Endothelial cell of umbilical vein (primary cell): ENCODE data around the gene MFNG. TPM values are rescaled to one million over a fixed set of nuclear protein-coding genes. Genes with fewer than 3 reads are reported as not detected.

Experiments used
- BruUV-seq: library from RNA; stranded (reverse); fragments of 400-500 nt; replicated peaks from 2 replicates; lab custom pipeline; 2021; lab: Mats Ljungman, UMichigan
- CTCF ChIA-PET: fragments of 300-600, 350-600 bp; sonication (Branson Sonifier 250); formaldehyde crosslinking; loops from one replicate; lab custom pipeline; 2021; ENCODE audit warnings: antibody characterized with exemption, inconsistent platforms; lab: Charles Lee
- POLR2A ChIA-PET: fragments of 300-600, 350-600 bp; sonication (Branson Sonifier 250); formaldehyde crosslinking; loops from one replicate; lab custom pipeline; 2021; ENCODE audit warnings: antibody characterized with exemption, inconsistent platforms; lab: Charles Lee
- DNase-seq: peaks from one replicate; pipeline ENCODE4 v3.0.0-alpha.2; 2011; ENCODE audit warnings: low read depth, low spot score
- FAIRE-seq: peaks from 2 replicates; lab custom pipeline; 2011; peaks lifted over from hg19 to GRCh38; lab: Jason Lieb, UNC
- H2AFZ ChIP-seq: 2 replicates; pipeline ENCODE4 v1.6.0; 2012; ENCODE audit warnings: low read depth, low read length, control low read depth, inconsistent platforms
- H3K27ac ChIP-seq: 2 replicates; pipeline ENCODE4 v1.5.1; 2011; ENCODE audit warnings: low read depth, mild to moderate bottlenecking, control low read depth, low read length, moderate library complexity; ENCODE audit not compliant: insufficient read depth
- H3K27me3 ChIP-seq, 2 experiments: 2 replicates each; pipeline versions ENCODE4 v1.6.0 to v1.6.1; 2011; ENCODE audit warnings: low read length in 2 of 2, mixed read lengths in 1 of 2; ENCODE audit not compliant: control insufficient read depth in 2 of 2, insufficient read depth in 2 of 2
- H3K36me3 ChIP-seq, 2 experiments: 2 replicates in 1 of 2; 3 replicates in 1 of 2; pipeline ENCODE4 v1.5.1; 2011; ENCODE audit warnings: low read length in 2 of 2, mild to moderate bottlenecking in 1 of 2, moderate library complexity in 1 of 2; ENCODE audit not compliant: control insufficient read depth in 2 of 2, insufficient read depth in 2 of 2; ENCODE audit errors: extremely low read depth in 1 of 2
- H3K4me1 ChIP-seq: 3 replicates; pipeline ENCODE4 v1.5.1; 2011; ENCODE audit warnings: mild to moderate bottlenecking, low read length; ENCODE audit not compliant: control insufficient read depth, insufficient read depth; ENCODE audit errors: extremely low read depth
- H3K4me2 ChIP-seq: 2 replicates; pipeline ENCODE4 v1.6.1; 2011; ENCODE audit warnings: low read length, control low read depth, mixed read lengths; ENCODE audit not compliant: insufficient read depth
- H3K4me3 ChIP-seq, 3 experiments: fragments of 200-600 bp in 1 of 3; sonication (generic), shearing (Covaris generic) in 1 of 3; replicated peaks in 1 of 3; 2 replicates each; pipeline ENCODE4 v1.5.1; 2011 to 2016; ENCODE audit warnings: control low read depth in 3 of 3, low read length in 3 of 3, mild to moderate bottlenecking in 2 of 3, inconsistent platforms in 1 of 3, low read depth in 1 of 3, moderate library complexity in 1 of 3; ENCODE audit not compliant: insufficient read depth in 1 of 3
- H3K79me2 ChIP-seq: 2 replicates; pipeline ENCODE4 v1.6.0; 2012; ENCODE audit warnings: low read length, inconsistent platforms; ENCODE audit not compliant: control insufficient read depth, insufficient read depth
- H3K9ac ChIP-seq: replicated peaks from 2 replicates; pipeline ENCODE3; 2011; ENCODE audit warnings: low read length, control low read depth; ENCODE audit not compliant: insufficient read depth; ENCODE audit errors: extremely low read depth
- H3K9me1 ChIP-seq: replicated peaks from 3 replicates; pipeline ENCODE4 v1.6.0; 2011; ENCODE audit warnings: mild to moderate bottlenecking, low read length; ENCODE audit not compliant: control insufficient read depth, insufficient read depth; ENCODE audit errors: extremely low read depth
- H3K9me3 ChIP-seq: replicated peaks from 2 replicates; pipeline ENCODE4 v1.5.1; 2012; ENCODE audit warnings: low read length, inconsistent platforms; ENCODE audit not compliant: control insufficient read depth, insufficient read depth
- H4K20me1 ChIP-seq: replicated peaks from 2 replicates; pipeline ENCODE3; 2011; ENCODE audit warnings: mild to moderate bottlenecking, low read length; ENCODE audit not compliant: control insufficient read depth, insufficient read depth; ENCODE audit errors: extremely low read depth
- EZH2 ChIP-seq: IDR thresholded peaks from 2 replicates; pipeline ENCODE4 v1.6.1; 2012; ENCODE audit warnings: borderline replicate concordance, low read depth, mild to moderate bottlenecking, moderate library complexity, low read length, inconsistent platforms; ENCODE audit not compliant: severe bottlenecking
- FOS ChIP-seq: IDR thresholded peaks from 2 replicates; pipeline ENCODE4 v1.6.1; 2011; ENCODE audit warnings: mild to moderate bottlenecking, low read length, moderate library complexity, borderline replicate concordance; ENCODE audit not compliant: insufficient read depth
- dilution Hi-C: fragments of 300-500 bp; cut with MboI; formaldehyde crosslinking; loops from one replicate; pipeline ENCODE4 v1.15.0; 2019; ENCODE audit warnings: low sequenced_read_pairs; ENCODE audit not compliant: extremely low pct_ligation_motif_present
- intact Hi-C: fragments of 100-400 bp; cut with micrococcal nuclease; formaldehyde crosslinking; loops from one replicate; pipeline ENCODE4 v1.10.0; 2022
- polyA plus RNA-seq, 4 experiments: library from polyadenylated mRNA; depleted of rRNA in 3 of 4; stranded (reverse) in 3 of 4; unstranded in 1 of 4; fragments of >200 nt; gene quantifications; 2 replicates each; pipeline versions ENCODE4 v1.2.1 to v1.2.3, GENCODE V29; 2011 to 2012; ENCODE audit warnings: missing spikeins in 1 of 4
- total RNA-seq: library from RNA; stranded (reverse); gene quantifications from 2 replicates; pipeline ENCODE4 v1.2.3, GENCODE V29; 2021
- TF ChIP-seq, protein P1 (sequence below), 2 donors: IDR thresholded peaks; 1 replicate in 1 of 2; 2 replicates in 1 of 2; pipeline ENCODE4 v1.5.1; 2011; ENCODE audit warnings: low read length in 2 of 2, mild to moderate bottlenecking in 2 of 2, moderate library complexity in 2 of 2, control low read depth in 1 of 2, inconsistent platforms in 1 of 2, low read depth in 1 of 2; ENCODE audit not compliant: insufficient read depth in 1 of 2; ENCODE audit errors: extremely low read depth in 1 of 2

The MFNG gene
- total and polyA plus RNA-seq, 2 donors (not counting 3 experiments of a cell fraction or from before 2014, with no cell fraction given): 188 to 257 TPM

DNA sequence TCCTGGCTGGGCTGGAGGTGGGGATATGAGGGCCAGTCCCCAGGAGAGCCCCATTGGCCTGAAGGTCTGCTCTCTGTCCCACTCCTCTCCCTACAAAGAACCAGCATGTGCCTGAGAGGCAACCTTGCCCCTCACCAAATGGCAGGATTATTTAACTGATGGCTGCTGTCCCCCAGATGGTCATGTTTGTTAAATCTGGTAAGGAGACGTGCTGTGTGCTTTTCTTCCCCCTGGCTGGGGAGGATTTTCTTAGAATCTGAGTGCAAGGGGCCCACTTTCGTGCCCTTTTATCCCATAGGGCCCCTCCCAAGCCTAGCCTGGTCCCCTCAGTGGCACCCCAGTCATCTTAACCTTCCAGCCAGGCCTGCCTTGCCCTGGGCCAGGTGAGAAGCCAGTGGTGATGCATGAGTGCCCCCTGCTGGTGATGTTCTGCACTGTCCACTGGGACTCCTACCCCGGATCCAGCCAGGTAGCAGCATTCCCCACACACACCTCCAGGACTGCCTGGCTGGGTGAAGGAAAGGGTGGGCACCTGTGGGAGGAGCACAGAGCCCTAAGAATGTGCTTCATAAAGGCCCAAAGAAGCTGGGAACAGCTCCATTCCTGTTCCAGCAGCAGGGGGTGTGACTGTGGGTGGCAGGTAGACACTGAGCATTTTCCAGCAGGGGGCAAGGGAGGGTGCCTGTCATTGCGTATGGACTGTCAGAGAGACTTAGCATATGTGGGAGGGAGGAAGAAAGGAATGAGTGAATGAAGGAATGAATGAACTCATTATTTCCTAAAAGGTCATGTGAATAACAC is 28.9 kb downstream of the MFNG start:
- Histone ChIP-seq H4K20me1 (no peaks in the 10 kb centered on the region), H3K4me2 (no peak overlapping the region), H3K27ac (no peak overlapping the region), H3K9me1 (no peaks in the 10 kb centered on the region), H3K36me3 (no peaks in the 10 kb centered on the region), H3K9ac (no peak overlapping the region), H3K4me3 (no peak overlapping the region), H3K9me3 (no peaks in the 10 kb centered on the region), H3K4me1 (peaks cover 24% of the 10 kb centered on the region), H2AFZ (no peak overlapping the region), H3K27me3 (no peaks in the 10 kb centered on the region), H3K79me2 (no peaks in the 10 kb centered on the region)
- intact Hi-C loops (loop anchor here (1.0 to 2.0 kb wide), 5 partner anchors 140 to 378 kb away; no protein-coding TSS in a partner anchor), dilution Hi-C loops (no loop called here)
- TF ChIP-seq FOS: no peak
- TF ChIP-seq EZH2: no peak
- TF ChIP-seq, protein P1, sequence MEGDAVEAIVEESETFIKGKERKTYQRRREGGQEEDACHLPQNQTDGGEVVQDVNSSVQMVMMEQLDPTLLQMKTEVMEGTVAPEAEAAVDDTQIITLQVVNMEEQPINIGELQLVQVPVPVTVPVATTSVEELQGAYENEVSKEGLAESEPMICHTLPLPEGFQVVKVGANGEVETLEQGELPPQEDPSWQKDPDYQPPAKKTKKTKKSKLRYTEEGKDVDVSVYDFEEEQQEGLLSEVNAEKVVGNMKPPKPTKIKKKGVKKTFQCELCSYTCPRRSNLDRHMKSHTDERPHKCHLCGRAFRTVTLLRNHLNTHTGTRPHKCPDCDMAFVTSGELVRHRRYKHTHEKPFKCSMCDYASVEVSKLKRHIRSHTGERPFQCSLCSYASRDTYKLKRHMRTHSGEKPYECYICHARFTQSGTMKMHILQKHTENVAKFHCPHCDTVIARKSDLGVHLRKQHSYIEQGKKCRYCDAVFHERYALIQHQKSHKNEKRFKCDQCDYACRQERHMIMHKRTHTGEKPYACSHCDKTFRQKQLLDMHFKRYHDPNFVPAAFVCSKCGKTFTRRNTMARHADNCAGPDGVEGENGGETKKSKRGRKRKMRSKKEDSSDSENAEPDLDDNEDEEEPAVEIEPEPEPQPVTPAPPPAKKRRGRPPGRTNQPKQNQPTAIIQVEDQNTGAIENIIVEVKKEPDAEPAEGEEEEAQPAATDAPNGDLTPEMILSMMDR (IDR thresholded peaks at IDR 0.05; ENCODE audit: extremely low read depth in 1 of 2, insufficient read depth in 1 of 2, low read depth in 1 of 2, low read length in 2 of 2): peak; percentile 93 to 94
- no TSS peak for BruUV-seq
- ChIA-PET CTCF (interaction anchor here (0.7 to 5.8 kb wide), 20 partner anchors 8 to 198 kb away, joined by 3 to 168 read pairs (median 4); no protein-coding TSS in a partner anchor), POLR2A (no interaction called here)
- DNase-seq (peak; percentile 60), FAIRE-seq (peak; percentile 75)
